Body of pancreas (tissue), 4 donors: ENCODE results near the gene ARMS2.

Experiments
- POLR2A ChIP-seq, 3 donors: fragments of 450-650 bp; IDR thresholded peaks; one replicate each; pipeline ENCODE4 v1.6.1; 2016; ENCODE audit warnings: antibody characterized with exemption in 3 of 3, mild to moderate bottlenecking in 2 of 3
- TF ChIP-seq, protein P1 (sequence below), 7 experiments: fragments of 450-650 bp in 4 of 7; fragments of 200-600 bp in 3 of 7; sonication (generic) in 3 of 7; IDR thresholded peaks; one replicate each; pipeline ENCODE4 v1.5.1; 2016 to 2019; ENCODE audit warnings: antibody characterized with exemption in 7 of 7

DNA sequence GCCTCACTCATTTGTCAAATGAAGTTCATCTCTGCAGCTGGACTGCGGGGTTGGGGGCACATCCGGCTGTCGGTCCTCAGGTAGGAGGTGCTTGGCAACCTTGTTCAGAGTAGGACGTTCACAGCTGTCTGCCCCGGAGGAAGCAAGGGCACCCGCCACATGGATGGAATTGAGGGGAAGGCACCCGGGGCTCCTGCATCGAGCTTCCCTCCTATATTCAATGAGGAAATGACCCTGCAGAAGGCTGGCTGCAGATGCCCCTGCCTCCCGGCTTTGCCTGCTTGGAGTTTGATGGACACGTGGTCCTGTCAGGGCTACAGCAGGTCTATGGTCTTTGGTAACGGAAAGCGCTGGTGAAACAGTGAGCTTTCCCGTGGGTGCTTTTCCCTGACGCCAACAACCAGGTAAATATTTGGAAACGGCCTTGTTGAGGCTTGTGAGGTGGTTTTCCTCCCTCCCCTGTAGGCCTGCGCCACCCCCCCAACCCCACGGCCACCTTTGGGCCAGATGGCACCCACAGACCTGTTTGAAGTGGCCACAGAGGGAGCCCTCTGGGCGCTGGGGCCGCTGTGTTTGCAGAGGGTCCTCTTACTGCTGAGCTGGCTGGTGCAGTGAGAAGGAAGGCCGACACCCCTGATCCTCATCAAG, 39.8 kb downstream of the ARMS2 start:
- TF ChIP-seq, protein P1, sequence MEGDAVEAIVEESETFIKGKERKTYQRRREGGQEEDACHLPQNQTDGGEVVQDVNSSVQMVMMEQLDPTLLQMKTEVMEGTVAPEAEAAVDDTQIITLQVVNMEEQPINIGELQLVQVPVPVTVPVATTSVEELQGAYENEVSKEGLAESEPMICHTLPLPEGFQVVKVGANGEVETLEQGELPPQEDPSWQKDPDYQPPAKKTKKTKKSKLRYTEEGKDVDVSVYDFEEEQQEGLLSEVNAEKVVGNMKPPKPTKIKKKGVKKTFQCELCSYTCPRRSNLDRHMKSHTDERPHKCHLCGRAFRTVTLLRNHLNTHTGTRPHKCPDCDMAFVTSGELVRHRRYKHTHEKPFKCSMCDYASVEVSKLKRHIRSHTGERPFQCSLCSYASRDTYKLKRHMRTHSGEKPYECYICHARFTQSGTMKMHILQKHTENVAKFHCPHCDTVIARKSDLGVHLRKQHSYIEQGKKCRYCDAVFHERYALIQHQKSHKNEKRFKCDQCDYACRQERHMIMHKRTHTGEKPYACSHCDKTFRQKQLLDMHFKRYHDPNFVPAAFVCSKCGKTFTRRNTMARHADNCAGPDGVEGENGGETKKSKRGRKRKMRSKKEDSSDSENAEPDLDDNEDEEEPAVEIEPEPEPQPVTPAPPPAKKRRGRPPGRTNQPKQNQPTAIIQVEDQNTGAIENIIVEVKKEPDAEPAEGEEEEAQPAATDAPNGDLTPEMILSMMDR (IDR thresholded peaks at IDR 0.05): no peak
- no peak for TF ChIP-seq POLR2A (IDR thresholded peaks at IDR 0.05)
